HepG2 (cell line): Measurements from ENCODE around the gene TSPYL4. TPM values are rescaled to one million over a fixed set of nuclear protein-coding genes. Genes with fewer than 3 reads are reported as not detected.
A peak's percentile ranks its signal among the peaks of the same experiment; 100 is the strongest.

Experiments used
- ATAC-seq: fragments of 200-7000 bp; cut with Tn5 transposase; 3 replicates; pipeline ENCODE4 v1.9.1; 2020; ENCODE audit warnings: mild to moderate bottlenecking, moderate library complexity
- Bru-seq: library from RNA; stranded (reverse); fragments of 400-500 nt; gene quantifications from one replicate; lab custom pipeline; 2021; lab: Mats Ljungman, UMichigan
- BruChase-seq, 2 experiments: library from RNA; stranded (reverse); fragments of 400-500 nt; gene quantifications; one replicate each; lab custom pipeline; 2021; lab: Mats Ljungman, UMichigan
- BruUV-seq: library from RNA; stranded (reverse); fragments of 400-500 nt; replicated peaks from 2 replicates; lab custom pipeline; 2021; lab: Mats Ljungman, UMichigan
- CTCF ChIA-PET: fragments of 300-600 bp; formaldehyde crosslinking; extraction: SDS; loops from one replicate; lab custom pipeline; 2021; ENCODE audit warnings: low total read pairs, inconsistent platforms, low intra/inter-chr PET ratio; lab: Yijun Ruan, JAX
- POLR2A ChIA-PET: fragments of 350-600 bp; sonication (Branson Sonifier 250); formaldehyde crosslinking; loops from one replicate; lab custom pipeline; 2020; ENCODE audit warnings: antibody characterized with exemption, inconsistent platforms; lab: Yijun Ruan, JAX
- DNase-seq: peaks from one replicate; pipeline ENCODE4 v3.0.0-alpha.2; 2015; ENCODE audit warnings: low spot score
- FAIRE-seq: peaks from 3 replicates; lab custom pipeline; 2011; peaks lifted over from hg19 to GRCh38; lab: Jason Lieb, UNC
- H2AFZ ChIP-seq: one replicate; pipeline ENCODE4 v1.6.1; 2011; ENCODE audit warnings: low read length, inconsistent platforms
- H3K27ac ChIP-seq: fragments of 300-600 bp; 3 replicates; pipeline ENCODE4 v1.8.0; 2011; ENCODE audit warnings: mixed run types, mild to moderate bottlenecking, mixed read lengths, low read length, inconsistent platforms; ENCODE audit not compliant: insufficient read depth; ENCODE audit errors: extremely low read length
- H3K27me3 ChIP-seq, 2 experiments: fragments of 200-600 bp in 1 of 2; 2 replicates in 1 of 2; 3 replicates in 1 of 2; pipeline versions ENCODE4 v1.6.0 to v1.8.0; 2011; ENCODE audit warnings: low read length in 2 of 2, mild to moderate bottlenecking in 2 of 2, moderate library complexity in 2 of 2, inconsistent platforms in 1 of 2; ENCODE audit not compliant: insufficient read depth in 2 of 2, control insufficient read depth in 1 of 2
- H3K36me3 ChIP-seq, 2 experiments: fragments of 200-600 bp in 1 of 2; replicated peaks in 1 of 2; 2 replicates in 1 of 2; 3 replicates in 1 of 2; pipeline versions ENCODE4 v1.5.1 to v1.8.0; 2011; ENCODE audit warnings: low read length in 2 of 2, inconsistent platforms in 1 of 2; ENCODE audit not compliant: insufficient read depth in 2 of 2, control insufficient read depth in 1 of 2
- H3K4me1 ChIP-seq: 2 replicates; pipeline ENCODE4 v1.5.1; 2012; ENCODE audit warnings: low read length, inconsistent platforms; ENCODE audit not compliant: insufficient read depth
- H3K4me2 ChIP-seq: 2 replicates; pipeline ENCODE4 v1.6.0; 2011; ENCODE audit warnings: low read depth, low read length, inconsistent platforms
- H3K4me3 ChIP-seq, 3 experiments: fragments of 200-600 bp in 1 of 3; sonication (generic), shearing (Covaris generic) in 1 of 3; replicated peaks in 1 of 3; 2 replicates each; pipeline ENCODE4 v1.5.1; 2011 to 2016; ENCODE audit warnings: low read length in 3 of 3, inconsistent platforms in 2 of 3, low read depth in 2 of 3, mild to moderate bottlenecking in 2 of 3, control low read depth in 1 of 3, mixed read lengths in 1 of 3; ENCODE audit not compliant: insufficient read depth in 1 of 3
- H3K79me2 ChIP-seq: one replicate; pipeline ENCODE4 v1.6.1; 2011; ENCODE audit warnings: low read length, inconsistent platforms; ENCODE audit not compliant: insufficient read depth
- H3K9ac ChIP-seq: 2 replicates; pipeline ENCODE4 v1.6.0; 2011; ENCODE audit warnings: mild to moderate bottlenecking, low read depth, low read length, inconsistent platforms; ENCODE audit not compliant: insufficient read depth
- H3K9me3 ChIP-seq: 2 replicates; pipeline ENCODE4 v1.5.1; 2012; ENCODE audit warnings: mild to moderate bottlenecking, low read length
- H4K20me1 ChIP-seq: 2 replicates; pipeline ENCODE4 v1.6.0; 2011; ENCODE audit warnings: inconsistent platforms, mild to moderate bottlenecking, low read length, moderate library complexity; ENCODE audit not compliant: insufficient read depth
- CCDC6 ChIP-seq: sonication (generic); formaldehyde crosslinking; IDR thresholded peaks from 2 replicates; pipeline ENCODE4 v1.8.1; 2022; ENCODE audit warnings: mild to moderate bottlenecking, missing genetic modification reagents, moderate library complexity
- CREB1 ChIP-seq, 2 experiments: fragments of 450-650 bp in 1 of 2; IDR thresholded peaks; 2 replicates each; pipeline ENCODE4 v1.6.1; 2016 to 2017; ENCODE audit warnings: control low read depth in 1 of 2, mild to moderate bottlenecking in 1 of 2, missing compliant biosample characterization in 1 of 2, missing genetic modification characterization in 1 of 2
- MIER3 ChIP-seq: IDR thresholded peaks from 2 replicates; pipeline ENCODE4 v1.6.1; 2016; ENCODE audit warnings: missing compliant biosample characterization, borderline replicate concordance
- MXI1 ChIP-seq: IDR thresholded peaks from 3 replicates; pipeline ENCODE4 v1.6.1; 2012; ENCODE audit warnings: low read depth, low read length, inconsistent platforms, borderline replicate concordance
- SETDB1 ChIP-seq: sonication (generic); formaldehyde crosslinking; IDR thresholded peaks from 2 replicates; pipeline ENCODE4 v1.5.1; 2020; ENCODE audit warnings: missing genetic modification reagents, mild to moderate bottlenecking, borderline replicate concordance
- SP5 ChIP-seq: IDR thresholded peaks from 2 replicates; pipeline ENCODE4 v1.6.1; 2016; ENCODE audit warnings: low read depth, borderline replicate concordance
- ZNF136 ChIP-seq: sonication (generic); formaldehyde crosslinking; IDR thresholded peaks from 2 replicates; pipeline ENCODE4 v1.8.1; 2022; ENCODE audit warnings: low read depth, mild to moderate bottlenecking, moderate library complexity, missing genetic modification reagents
- ZNF354B ChIP-seq: sonication (generic); formaldehyde crosslinking; IDR thresholded peaks from 2 replicates; pipeline ENCODE4 v1.8.0; 2022; ENCODE audit warnings: mild to moderate bottlenecking, missing genetic modification reagents
- ZNF570 ChIP-seq: sonication (generic); formaldehyde crosslinking; IDR thresholded peaks from 2 replicates; pipeline ENCODE4 v1.4.0; 2020; ENCODE audit warnings: mild to moderate bottlenecking, missing genetic modification reagents, borderline replicate concordance
- ZNF891 ChIP-seq: sonication (generic); formaldehyde crosslinking; IDR thresholded peaks from 2 replicates; pipeline ENCODE4 v1.5.0; 2020; ENCODE audit warnings: mild to moderate bottlenecking, missing genetic modification reagents
- ZSCAN20 ChIP-seq: sonication (generic); formaldehyde crosslinking; IDR thresholded peaks from 2 replicates; pipeline ENCODE4 v1.4.0; 2020; ENCODE audit warnings: missing genetic modification reagents, mild to moderate bottlenecking, borderline replicate concordance
- WGBS: methylation state at CpG from one replicate; pipeline ENCODE4 v1.1.6; 2017; ENCODE audit warnings: low lambda C conversion rate; 5-methylcytosine and 5-hydroxymethylcytosine counted together
- in situ Hi-C: cut with HindIII; loops from 2 replicates; pipeline ENCODE4 v1.10.0; 2017; ENCODE audit warnings: low pct_unique_long_range_greater_than_20kb; ENCODE audit not compliant: extremely low pct_ligation_motif_present
- intact Hi-C: fragments of 100-400 bp; cut with micrococcal nuclease; formaldehyde crosslinking; loops from one replicate; pipeline ENCODE4 v1.10.0; 2022; ENCODE audit not compliant: unreplicated experiment
- long read RNA-seq, 2 experiments: library from RNA in 1 of 2; library from polyadenylated mRNA in 1 of 2; stranded (forward) in 1 of 2; unstranded in 1 of 2; transcript quantifications; one replicate each; pipeline ENCODE4 v2.0.0, GENCODE V29; 2019 to 2022
- polyA minus RNA-seq, 3 experiments: library from RNA; depleted of rRNA, polyadenylated mRNA; stranded (reverse); fragments of >200 nt; gene quantifications; 2 replicates each; pipeline ENCODE4 v1.2.3, GENCODE V29; 2011; ENCODE audit warnings: low replicate concordance in 1 of 3
- polyA plus RNA-seq, 8 experiments: library from polyadenylated mRNA; depleted of rRNA in 3 of 8; stranded (reverse) in 7 of 8; unstranded in 1 of 8; fragments of >200 nt; fragmentation: Illumina TruSeq in 4 of 8; extraction: Trizol in 4 of 8; gene quantifications; 2 replicates each; pipeline versions ENCODE4 v1.2.1 to v1.2.3, GENCODE V29; 2011 to 2016; ENCODE audit warnings: low read depth in 4 of 8, missing spikeins in 1 of 8, mixed read lengths in 1 of 8; ENCODE audit not compliant: insufficient read depth in 1 of 8
- total RNA-seq, 5 experiments: library from RNA; depleted of rRNA; stranded (reverse); fragments of >200 nt; fragmentation: Illumina TruSeq; extraction: Trizol; gene quantifications; 2 replicates each; pipeline ENCODE4 v1.2.3, GENCODE V29; 2016; ENCODE audit warnings: low read depth in 1 of 5
- TF ChIP-seq, protein P1 (sequence below): sonication (generic); formaldehyde crosslinking; IDR thresholded peaks from 2 replicates; pipeline ENCODE4 v1.4.0; 2020; ENCODE audit warnings: mild to moderate bottlenecking, missing genetic modification reagents
- TF ChIP-seq, protein P2 (sequence below): sonication (generic); formaldehyde crosslinking; conservative IDR thresholded peaks from 2 replicates; pipeline ENCODE4 v1.4.0; 2020; ENCODE audit warnings: missing genetic modification reagents

The TSPYL4 gene
- total RNA-seq (2016; rRNA removed; fragmentation: Illumina TruSeq; extraction: Trizol): 19.7 and 24.0 TPM in 2 replicates
- total RNA-seq (2016; cell fraction: cytosol; rRNA removed; fragmentation: Illumina TruSeq; extraction: Trizol; ENCODE audit: low read depth): 1.1 TPM in 2 replicates
- total RNA-seq (2016; cell fraction: insoluble cytoplasmic fraction; rRNA removed; fragmentation: Illumina TruSeq; extraction: Trizol): 20.0 and 20.4 TPM in 2 replicates
- total RNA-seq (2016; cell fraction: membrane; rRNA removed; fragmentation: Illumina TruSeq; extraction: Trizol): 6.4 and 6.9 TPM in 2 replicates
- 18.6 and 19.0 TPM in 2 replicates for total RNA-seq (2016; cell fraction: nucleus; rRNA removed; fragmentation: Illumina TruSeq; extraction: Trizol)
- 18.0 and 20.4 TPM in 2 replicates for polyA plus RNA-seq (2011; rRNA removed)
- polyA plus RNA-seq (2011; cell fraction: cytosol; rRNA removed): 11.2 and 16.9 TPM in 2 replicates
- 25.8 and 34.6 TPM in 2 replicates for polyA plus RNA-seq (2011; cell fraction: nucleus; rRNA removed)
- 15.2 and 16.7 TPM in 2 replicates for polyA plus RNA-seq (2012)
- 0.89 and 0.94 TPM in 2 replicates for polyA plus RNA-seq (2016; cell fraction: cytosol; fragmentation: Illumina TruSeq; extraction: Trizol; ENCODE audit: low read depth)
- polyA plus RNA-seq (2016; cell fraction: insoluble cytoplasmic fraction; fragmentation: Illumina TruSeq; extraction: Trizol; ENCODE audit: low read depth): 27.8 and 29.9 TPM in 2 replicates
- polyA plus RNA-seq (2016; cell fraction: membrane; fragmentation: Illumina TruSeq; extraction: Trizol; ENCODE audit: low read depth): 3.6 and 4.2 TPM in 2 replicates
- polyA plus RNA-seq (2016; cell fraction: nucleus; fragmentation: Illumina TruSeq; extraction: Trizol; ENCODE audit: insufficient read depth, low read depth): 31.9 and 32.8 TPM in 2 replicates
- polyA minus RNA-seq (2011; rRNA and poly(A)+ RNA removed; ENCODE audit: low replicate concordance): 11.2 and 20.8 TPM in 2 replicates
- 8.8 and 9.8 TPM in 2 replicates for polyA minus RNA-seq (2011; cell fraction: cytosol; rRNA and poly(A)+ RNA removed)
- 11.8 and 15.0 TPM in 2 replicates for polyA minus RNA-seq (2011; cell fraction: nucleus; rRNA and poly(A)+ RNA removed)
- Bru-seq, nascent RNA: percentile 87 among the genes with signal in this experiment
- percentile 98 among the genes with signal in this experiment for BruChase-seq, experiment 1, labeled RNA remaining after a 6-hour chase
- percentile 97 among the genes with signal in this experiment for BruChase-seq, experiment 2, labeled RNA remaining after a 2-hour chase
- long read RNA-seq, experiment 1, full-length matches to known transcripts: 3 of 6 reads
- long read RNA-seq, experiment 1, partial matches to known transcripts: 0 of 6 reads
- long read RNA-seq, experiment 1, other reads (novel, unspliced or antisense): 3 of 6 reads
- long read RNA-seq, experiment 2, full-length matches to known transcripts: 13 of 14 reads
- long read RNA-seq, experiment 2, partial matches to known transcripts: 0 of 14 reads
- long read RNA-seq, experiment 2, other reads (novel, unspliced or antisense): 1 of 14 reads

DNA sequence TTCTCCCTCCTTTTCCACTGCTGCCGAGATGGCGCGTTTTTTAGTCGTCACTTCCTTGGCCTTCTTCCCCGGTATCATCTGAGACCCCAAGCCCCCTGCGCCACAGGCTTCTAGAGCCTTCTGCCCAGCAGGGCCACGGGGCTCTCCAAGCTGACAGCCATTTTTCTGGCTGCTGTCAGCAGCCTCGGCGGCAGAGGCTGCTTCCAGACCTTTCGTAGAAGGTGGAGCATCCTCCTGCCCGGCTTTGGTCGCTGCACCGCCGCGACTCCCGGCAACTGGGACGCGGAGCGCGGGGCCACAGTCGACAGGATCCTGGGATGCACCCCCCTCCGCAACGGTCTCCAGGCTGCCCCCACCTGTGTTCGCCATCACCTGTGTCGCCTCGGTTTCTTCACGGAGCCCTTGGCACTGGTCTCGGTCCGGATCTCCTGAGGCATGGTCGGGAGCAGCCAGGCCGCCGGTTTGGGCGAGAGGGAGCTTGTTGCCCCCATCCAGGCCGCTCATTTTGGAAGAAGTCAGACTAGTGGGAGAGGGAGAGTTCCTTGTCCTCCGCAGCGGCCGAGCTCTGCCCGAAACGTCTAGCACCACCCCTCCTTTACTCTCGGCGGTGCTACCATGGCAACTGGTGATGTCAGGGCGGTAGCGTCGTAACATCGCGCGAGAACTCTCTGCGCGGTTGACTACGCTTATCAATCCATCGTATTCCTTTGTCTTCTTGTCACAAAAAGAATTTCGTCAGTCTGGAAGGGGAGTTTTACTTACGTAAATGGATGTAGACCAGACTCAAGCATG is at the start of gene TSPYL4:
TSPYL4 (minus strand) TSS at position 571 of the 792 bp plus-strand sequence; CDS start at position 504, 67 bp downstream.
- H3K4me2 ChIP-seq: peak within 1 kb of the TSS; percentile 92
- no peaks in the 10 kb centered on the region for H4K20me1 ChIP-seq
- peaks cover 22% of the 10 kb centered on the region for H3K79me2 ChIP-seq
- H3K4me3 ChIP-seq: peak within 1 kb of the TSS; percentile 86 to 92 (median 89)
- DNase-seq (peak; percentile 95), ATAC-seq (peak; percentile 95), FAIRE-seq (peak; percentile 95)
- H3K9me3 ChIP-seq: no peaks in the 10 kb centered on the region
- TSS peak; percentile 64 for BruUV-seq
- 0 out of 5 replicates have a peak, but pooled peaks cover 0 to 2% of the 10 kb centered on the region in 2 experiments for H3K36me3 ChIP-seq
- H3K4me1 ChIP-seq: peaks cover 54% of the 10 kb centered on the region
- ChIA-PET POLR2A (interaction anchor here (0.6 to 3.3 kb wide), 10 partner anchors 8 to 317 kb away, joined by 3 to 24 read pairs (median 4); partner anchors contain the start of genes RWDD1 and TSPYL1), CTCF (no interaction called here)
- intact Hi-C loops: loop anchor here (1.0 to 10.0 kb wide), 4 partner anchors 15 to 1424 kb away; partner anchors contain the start of genes DCBLD1, NUS1 and TSPYL1
- H3K9ac ChIP-seq: peak within 1 kb of the TSS; percentile 76
- in situ Hi-C loops: no loop called here
- under 1% methylated on average over 42 of the region's 53 CpGs for WGBS
- H3K27me3 ChIP-seq: no peaks in the 10 kb centered on the region
- H3K27ac ChIP-seq: peak within 1 kb of the TSS; percentile 78
- H2AFZ ChIP-seq: peak within 1 kb of the TSS; percentile 38
- TF ChIP-seq MIER3 (CRISPR knock-in tag): no peak
- peak; percentile 91 for TF ChIP-seq CREB1 (IDR thresholded peaks at IDR 0.05)
- peak; percentile 94 for TF ChIP-seq CREB1 (CRISPR knock-in tag; IDR thresholded peaks at IDR 0.05)
- 0 out of 2 replicates have a peak, but pooled peaks have one; percentile 77 for TF ChIP-seq SETDB1 (CRISPR knock-in tag)
- TF ChIP-seq, protein P1, sequence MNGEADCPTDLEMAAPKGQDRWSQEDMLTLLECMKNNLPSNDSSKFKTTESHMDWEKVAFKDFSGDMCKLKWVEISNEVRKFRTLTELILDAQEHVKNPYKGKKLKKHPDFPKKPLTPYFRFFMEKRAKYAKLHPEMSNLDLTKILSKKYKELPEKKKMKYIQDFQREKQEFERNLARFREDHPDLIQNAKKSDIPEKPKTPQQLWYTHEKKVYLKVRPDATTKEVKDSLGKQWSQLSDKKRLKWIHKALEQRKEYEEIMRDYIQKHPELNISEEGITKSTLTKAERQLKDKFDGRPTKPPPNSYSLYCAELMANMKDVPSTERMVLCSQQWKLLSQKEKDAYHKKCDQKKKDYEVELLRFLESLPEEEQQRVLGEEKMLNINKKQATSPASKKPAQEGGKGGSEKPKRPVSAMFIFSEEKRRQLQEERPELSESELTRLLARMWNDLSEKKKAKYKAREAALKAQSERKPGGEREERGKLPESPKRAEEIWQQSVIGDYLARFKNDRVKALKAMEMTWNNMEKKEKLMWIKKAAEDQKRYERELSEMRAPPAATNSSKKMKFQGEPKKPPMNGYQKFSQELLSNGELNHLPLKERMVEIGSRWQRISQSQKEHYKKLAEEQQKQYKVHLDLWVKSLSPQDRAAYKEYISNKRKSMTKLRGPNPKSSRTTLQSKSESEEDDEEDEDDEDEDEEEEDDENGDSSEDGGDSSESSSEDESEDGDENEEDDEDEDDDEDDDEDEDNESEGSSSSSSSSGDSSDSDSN (CRISPR knock-in tag): peak; percentile 59
- no peak; the same call in none of the 2 replicates for TF ChIP-seq ZNF891
- TF ChIP-seq ZSCAN20: no peak
- peak; percentile 96 for TF ChIP-seq MXI1
- peak; percentile 70; the same call in 1 of the 2 replicates for TF ChIP-seq ZNF136
- TF ChIP-seq ZNF354B (CRISPR knock-in tag): peak; percentile 93
- TF ChIP-seq, protein P2, sequence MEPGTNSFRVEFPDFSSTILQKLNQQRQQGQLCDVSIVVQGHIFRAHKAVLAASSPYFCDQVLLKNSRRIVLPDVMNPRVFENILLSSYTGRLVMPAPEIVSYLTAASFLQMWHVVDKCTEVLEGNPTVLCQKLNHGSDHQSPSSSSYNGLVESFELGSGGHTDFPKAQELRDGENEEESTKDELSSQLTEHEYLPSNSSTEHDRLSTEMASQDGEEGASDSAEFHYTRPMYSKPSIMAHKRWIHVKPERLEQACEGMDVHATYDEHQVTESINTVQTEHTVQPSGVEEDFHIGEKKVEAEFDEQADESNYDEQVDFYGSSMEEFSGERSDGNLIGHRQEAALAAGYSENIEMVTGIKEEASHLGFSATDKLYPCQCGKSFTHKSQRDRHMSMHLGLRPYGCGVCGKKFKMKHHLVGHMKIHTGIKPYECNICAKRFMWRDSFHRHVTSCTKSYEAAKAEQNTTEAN (CRISPR knock-in tag): 0 out of 2 replicates have a peak, but pooled peaks have one; percentile 9
- TF ChIP-seq ZNF570 (CRISPR knock-in tag): no peak
- TF ChIP-seq CCDC6: peak; percentile 12; the same call in 1 of the 2 replicates
- 0 out of 2 replicates have a peak, but pooled peaks have one; percentile 16 for TF ChIP-seq SP5 (CRISPR knock-in tag)
